ENCODE measurements around the gene CBLC.
"Not testable (repeated sequence)": the region's sequence is repeated elsewhere in the genome, so short reads cannot be mapped to it uniquely, and the experiment has no call there.

CBLC gene

GRCh38 chr19:44818466-44819031 is 40.9 kb downstream of the CBLC start:
- no peak for DNase-seq (ENCODE audit: low spot score)

- DNase-seq (ENCODE audit: low spot score): no peak
Observed at GRCh38 chr19:44819246-44819832, 41.6 kb downstream of the CBLC start.

- no peak for DNase-seq (ENCODE audit: low spot score)
Observed at GRCh38 chr19:44820648-44821609, 43.2 kb downstream of the CBLC start.

DNA sequence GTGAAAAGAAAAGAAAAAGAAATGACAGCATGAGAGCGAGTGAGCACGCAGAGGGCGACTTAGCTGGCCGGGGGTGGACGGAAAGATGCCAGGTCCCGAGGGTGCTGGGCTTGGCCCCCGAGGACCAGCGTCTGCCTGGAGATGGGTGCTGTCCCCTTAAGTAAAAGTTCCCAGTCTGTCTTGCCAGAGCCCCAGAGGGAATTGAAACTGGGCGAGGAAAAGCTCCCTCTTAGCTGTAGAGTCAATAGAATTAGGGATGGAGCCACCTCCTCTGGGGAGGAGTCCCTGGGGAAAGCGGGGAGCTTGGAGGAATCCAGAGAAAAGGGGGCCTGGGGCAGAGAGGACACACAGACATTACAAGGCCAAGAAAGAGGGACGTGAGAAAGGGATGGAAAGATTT is 44.5 kb downstream of the CBLC start:
- DNase-seq (ENCODE audit: low spot score): no peak

- no peak for DNase-seq (ENCODE audit: low spot score)
Observed at GRCh38 chr19:44822670-44823372, 45.1 kb downstream of the CBLC start.

DNA sequence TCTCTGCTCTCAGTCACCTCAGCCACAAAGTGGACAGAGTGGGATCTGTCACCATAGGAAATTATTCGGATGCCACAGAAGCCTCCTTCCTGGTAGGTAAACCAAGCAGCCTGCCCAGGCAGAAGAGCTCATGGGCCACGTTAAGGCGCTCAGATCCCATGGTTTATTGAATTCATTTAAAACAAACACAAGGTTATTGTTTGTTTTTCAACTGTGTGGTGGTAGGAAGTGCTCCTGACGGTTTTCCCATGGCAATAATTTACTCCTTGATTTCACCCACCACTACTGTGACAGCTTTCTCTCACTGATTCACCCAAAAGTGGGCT is 45.6 kb downstream of the CBLC start:
- no peak for DNase-seq (ENCODE audit: low spot score)

- DNase-seq (ENCODE audit: low spot score): no peak
Observed at GRCh38 chr19:44824761-44825160, 47.1 kb downstream of the CBLC start.

DNA sequence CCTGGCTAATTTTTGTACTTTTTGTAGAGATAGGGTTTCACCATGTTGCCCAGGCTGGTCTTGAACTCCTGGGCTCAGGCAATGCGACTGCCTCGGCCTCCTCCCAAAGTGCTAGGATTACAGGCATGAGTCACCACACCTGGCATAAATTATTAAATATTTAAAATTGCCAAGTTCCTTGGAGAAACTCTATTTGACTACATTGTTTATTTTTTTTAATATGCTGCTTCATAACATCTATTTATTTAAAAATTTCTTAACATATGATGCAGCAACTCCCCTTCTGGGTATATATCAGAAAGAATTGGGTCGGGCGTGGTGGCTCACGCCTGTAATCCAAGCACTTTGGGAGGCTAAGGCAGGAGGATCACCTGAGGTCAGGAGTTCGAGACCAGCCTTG is 55.2 kb downstream of the CBLC start:
- not testable (repeated sequence) for DNase-seq (ENCODE audit: low spot score)

DNA sequence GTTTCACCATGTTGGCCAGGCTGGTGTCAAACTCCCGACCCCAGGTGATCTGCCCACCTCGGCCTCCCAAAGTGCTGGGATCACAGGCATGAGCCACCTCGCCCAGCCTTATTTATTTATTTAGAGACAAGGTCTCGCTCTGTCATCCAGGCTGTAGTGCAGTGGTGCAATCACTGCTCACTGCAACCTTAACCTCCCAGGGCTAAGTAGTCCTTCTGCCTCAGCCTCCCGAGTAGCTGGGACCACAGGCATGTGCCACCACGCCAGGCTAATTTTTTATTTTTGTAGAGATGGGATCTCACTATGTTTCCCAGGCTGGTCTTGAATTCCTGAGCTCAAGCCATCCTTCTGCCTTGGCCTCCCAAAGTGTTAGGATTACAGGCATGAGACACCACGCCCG is 56.7 kb downstream of the CBLC start:
- DNase-seq (ENCODE audit: low spot score): not testable (repeated sequence)

GRCh38 chr19:44839276-44839675 is 61.6 kb downstream of the CBLC start:
- no peak for DNase-seq (ENCODE audit: low spot score)

DNA sequence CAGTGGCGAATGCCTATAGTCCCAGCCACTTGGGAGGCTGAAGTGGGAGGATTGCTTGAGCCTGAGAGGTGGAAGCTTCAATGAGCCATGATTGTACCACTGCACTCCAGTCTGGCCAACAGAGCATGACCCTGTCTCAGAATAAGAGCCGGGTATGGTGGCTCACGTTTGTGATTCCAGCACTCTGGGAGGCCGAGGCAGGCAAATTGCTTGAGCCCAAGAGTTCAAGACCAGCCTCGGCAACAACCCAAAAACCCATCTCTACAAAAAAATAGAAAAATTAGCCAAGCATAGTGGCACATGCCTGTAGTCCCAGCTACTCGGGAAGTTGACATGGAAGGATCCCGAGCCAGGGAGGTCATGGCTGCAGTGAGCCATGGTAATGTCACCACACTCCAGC is 63.1 kb downstream of the CBLC start:
- DNase-seq (ENCODE audit: low spot score): no peak

GRCh38 chr19:44841231-44841630 is 63.5 kb downstream of the CBLC start:
- DNase-seq (ENCODE audit: low spot score): no peak

DNA sequence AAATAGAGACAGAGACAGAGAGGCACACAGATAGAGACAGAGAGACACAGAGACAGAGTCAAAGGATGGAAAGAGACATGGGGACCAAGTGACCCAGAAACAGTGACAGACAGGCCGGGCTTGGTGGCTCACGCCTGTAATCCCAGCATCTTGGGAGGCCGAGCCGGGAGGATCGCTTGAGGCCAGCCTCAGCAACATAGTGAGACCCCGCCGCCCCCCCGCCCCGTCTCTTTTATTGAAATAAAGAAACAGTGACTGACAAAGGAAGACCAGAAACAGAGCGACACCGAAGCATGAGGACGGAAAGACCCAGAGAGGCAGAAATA is 67.6 kb downstream of the CBLC start:
- DNase-seq (ENCODE audit: low spot score): no peak

- DNase-seq (ENCODE audit: low spot score): peak; percentile 81
Observed at GRCh38 chr19:44845612-44846454, 68.1 kb downstream of the CBLC start, which contains the start of gene NECTIN2. NECTIN2 (plus strand) TSS chr19:44846297; CDS start chr19:44846526, 229 bp downstream.

DNA sequence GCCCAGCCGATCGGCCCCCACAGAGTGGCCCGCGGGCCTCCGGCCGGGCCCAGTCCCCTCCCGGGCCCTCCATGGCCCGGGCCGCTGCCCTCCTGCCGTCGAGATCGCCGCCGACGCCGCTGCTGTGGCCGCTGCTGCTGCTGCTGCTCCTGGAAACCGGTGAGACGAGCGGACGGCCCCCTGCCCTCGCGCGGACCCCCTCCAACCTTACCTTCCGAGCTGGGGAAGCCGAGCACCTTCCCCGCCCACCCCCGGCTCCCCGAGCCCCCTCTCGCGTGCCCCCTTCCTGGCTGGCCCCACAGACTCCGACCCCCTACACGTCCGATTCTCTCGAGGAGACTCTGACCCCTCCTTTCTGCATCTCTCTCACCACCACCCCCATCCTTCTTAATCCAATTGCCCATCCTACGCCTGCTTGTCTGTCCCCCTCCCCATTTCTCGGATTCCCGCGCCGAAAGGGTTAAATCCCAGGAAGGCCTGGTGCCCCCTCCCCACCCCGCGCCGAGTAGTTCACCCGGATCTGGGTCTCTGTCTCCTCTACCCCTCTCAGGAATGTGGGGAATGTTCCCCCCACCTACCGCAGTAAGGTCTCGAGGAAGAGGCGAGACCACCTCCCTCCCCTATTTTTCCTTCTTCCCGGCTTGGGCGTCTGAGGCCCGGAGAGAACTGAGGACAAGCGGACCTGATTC is 68.9 kb downstream of the CBLC start:
- no peak for DNase-seq (ENCODE audit: low spot score)

GRCh38 chr19:44847144-44848035 is 69.7 kb downstream of the CBLC start:
- DNase-seq (ENCODE audit: low spot score): no peak

DNA sequence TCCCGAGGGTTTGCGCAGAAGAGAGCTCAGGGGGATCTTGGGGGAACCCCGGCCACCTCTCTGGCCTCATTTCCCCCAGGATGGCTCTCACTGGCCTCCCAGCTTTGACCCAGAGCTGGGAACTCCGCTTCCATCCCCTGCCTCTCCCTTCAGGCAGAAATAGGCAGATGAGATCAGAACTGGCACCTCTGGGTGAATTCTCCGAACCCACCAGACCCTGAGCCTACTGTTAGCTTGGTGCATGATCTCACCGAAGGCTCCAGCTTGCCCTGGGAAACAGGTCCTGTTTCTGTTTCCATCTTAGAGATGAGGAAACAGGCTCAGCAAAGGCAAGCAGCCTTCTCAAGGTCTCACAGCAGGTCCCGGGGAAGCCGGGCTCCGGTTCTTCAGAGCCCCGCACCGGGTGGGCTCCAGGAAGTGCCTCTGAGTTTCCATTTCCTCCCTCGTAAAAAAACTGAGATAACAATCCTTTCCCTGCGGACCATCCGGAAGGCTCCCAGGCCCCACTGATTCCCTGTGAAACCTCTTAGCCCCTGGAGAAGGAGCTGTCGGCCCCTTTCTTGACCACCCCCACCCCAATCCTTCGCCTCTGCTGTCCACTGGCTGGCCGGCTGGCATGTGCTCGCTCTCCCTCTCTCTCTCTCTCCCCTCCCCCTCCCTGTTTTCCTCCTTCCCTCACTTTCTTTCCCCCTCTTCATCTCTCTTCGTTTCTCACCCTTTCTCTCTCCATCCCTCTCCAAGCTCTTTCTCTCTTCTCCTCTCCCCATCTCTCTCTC is 70.5 kb downstream of the CBLC start:
- DNase-seq (ENCODE audit: low spot score): no peak

DNA sequence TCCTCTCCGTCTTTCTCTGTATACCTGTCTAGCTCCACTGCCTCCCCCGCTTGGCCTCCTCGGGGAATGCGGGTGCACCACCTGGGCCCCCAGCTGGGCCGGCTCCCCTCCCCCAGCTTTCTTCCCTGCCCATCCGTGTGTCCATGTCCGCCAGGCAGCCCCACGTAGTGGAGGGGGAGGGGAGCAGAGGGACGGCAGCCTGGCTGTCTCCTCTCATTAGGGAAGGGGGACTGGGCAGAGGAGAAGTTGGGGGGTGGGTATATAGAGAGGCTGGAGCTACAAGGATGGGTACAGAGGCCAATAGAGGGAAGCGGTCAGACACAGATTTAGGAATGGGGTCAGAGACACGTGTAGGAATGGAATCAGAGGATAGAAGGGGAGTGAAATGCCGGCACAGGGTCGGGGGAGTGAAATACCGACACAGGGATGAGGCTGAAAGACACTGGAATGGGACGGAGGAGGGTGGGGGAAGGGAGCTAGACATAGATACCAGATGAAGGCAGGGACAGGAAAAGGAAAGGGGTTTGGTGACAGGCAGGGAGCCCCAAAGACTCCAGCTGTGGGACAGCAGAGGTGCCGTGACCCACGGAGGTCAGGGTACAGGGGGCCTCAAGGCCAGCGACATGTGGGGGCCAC is 71.2 kb downstream of the CBLC start:
- no peak for DNase-seq (ENCODE audit: low spot score)

Measured in SK-N-DZ (cell line).